ENCODE results near the gene DCAF8.

Gene DCAF8

GRCh38 chr1:160260406-160261382 lies 1.7 kb downstream of the DCAF8 start:
- peak; percentile 77 for DNase-seq

- no peak for DNase-seq
Measured at GRCh38 chr1:160258177-160258798, 4.1 kb downstream of the DCAF8 start.

GRCh38 chr1:160257411-160258015 lies 4.8 kb downstream of the DCAF8 start:
- DNase-seq: no peak

GRCh38 chr1:160256396-160257046 lies 5.8 kb downstream of the DCAF8 start:
- DNase-seq: peak; percentile 88

GRCh38 chr1:160255781-160256300 lies 6.5 kb downstream of the DCAF8 start:
- no peak for DNase-seq

GRCh38 chr1:160251687-160252526 lies 10.4 kb downstream of the DCAF8 start:
- DNase-seq: peak; percentile 68

- no peak for DNase-seq
Measured at GRCh38 chr1:160251011-160251410, 11.3 kb downstream of the DCAF8 start.

GRCh38 chr1:160247053-160247452 lies 15.3 kb downstream of the DCAF8 start:
- DNase-seq: no peak

GRCh38 chr1:160245434-160245833 lies 16.9 kb downstream of the DCAF8 start:
- no peak for DNase-seq

GRCh38 chr1:160244209-160244608 lies 18.1 kb downstream of the DCAF8 start:
- DNase-seq: no peak

- no peak for DNase-seq
Measured at GRCh38 chr1:160243767-160244166, 18.6 kb downstream of the DCAF8 start.

- no peak for DNase-seq
Measured at GRCh38 chr1:160239582-160240299, 22.6 kb downstream of the DCAF8 start.

- no peak for DNase-seq
Measured at GRCh38 chr1:160238408-160238807, 23.9 kb downstream of the DCAF8 start.

- no peak for DNase-seq
Measured at GRCh38 chr1:160237558-160237957, 24.8 kb downstream of the DCAF8 start.

- DNase-seq: no peak
Measured at GRCh38 chr1:160236806-160237205, 25.5 kb downstream of the DCAF8 start.

GRCh38 chr1:160232911-160233310 lies 29.4 kb downstream of the DCAF8 start:
- no peak for DNase-seq

- DNase-seq: no peak
Measured at GRCh38 chr1:160228431-160228830, 33.9 kb downstream of the DCAF8 start.

- DNase-seq: no peak
Measured at GRCh38 chr1:160227561-160227960, 34.8 kb downstream of the DCAF8 start.

- DNase-seq: no peak
Measured at GRCh38 chr1:160227034-160227433, 35.3 kb downstream of the DCAF8 start.

GRCh38 chr1:160226623-160227022 lies 35.7 kb downstream of the DCAF8 start:
- DNase-seq: no peak

GRCh38 chr1:160225345-160225744 lies 37.0 kb downstream of the DCAF8 start:
- DNase-seq: no peak

Measured in HCEC 1CT (cell line).